ENCODE results near the gene MED13L.

DNA sequence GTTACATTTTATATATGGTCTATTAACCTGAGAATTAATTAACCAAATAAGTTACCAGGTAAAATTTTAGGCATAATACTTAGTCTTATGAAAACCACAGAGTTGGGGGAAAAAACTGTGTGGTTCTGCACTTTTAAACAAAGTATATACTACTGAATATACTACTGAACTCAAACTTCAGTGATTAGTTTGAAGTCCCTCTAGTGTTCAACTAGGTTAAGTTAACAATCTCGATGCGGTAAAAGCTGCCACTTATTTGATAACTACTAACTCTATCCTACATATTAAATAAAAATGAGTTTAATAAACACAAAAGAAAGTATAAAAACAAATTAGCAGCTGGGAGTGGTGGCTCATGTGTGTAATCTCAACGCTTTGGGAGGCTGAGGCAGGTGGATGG lies 56.7 kb downstream of the MED13L start:
- TF ChIP-seq EZH2 (IDR thresholded peaks at IDR 0.05; ENCODE audit: insufficient read depth, poor library complexity, severe bottlenecking) (no peak), EZH2phosphoT487 (IDR thresholded peaks at IDR 0.05; ENCODE audit: insufficient read depth, low read depth) (no peak)
